Sigmoid colon (tissue), 4 donors: ENCODE measurements around the gene RLN3.

Experiments
- CTCF ChIP-seq, 4 experiments: fragments of 450-650 bp in 3 of 4; fragments of 200-600 bp in 1 of 4; IDR thresholded peaks; one replicate each; pipeline ENCODE4 v1.5.1; 2016 to 2019; ENCODE audit warnings: antibody characterized with exemption in 4 of 4, mild to moderate bottlenecking in 3 of 4, moderate library complexity in 2 of 4
- EP300 ChIP-seq, 4 donors: sonication (generic); formaldehyde crosslinking; IDR thresholded peaks; one replicate each; pipeline ENCODE4 v1.6.1; 2017; ENCODE audit warnings: antibody characterized with exemption in 4 of 4
- POLR2A ChIP-seq, 2 donors: fragments of 450-650 bp; IDR thresholded peaks; one replicate each; pipeline ENCODE4 v1.6.1; 2016; ENCODE audit warnings: antibody characterized with exemption in 2 of 2, mild to moderate bottlenecking in 2 of 2, moderate library complexity in 2 of 2

DNA sequence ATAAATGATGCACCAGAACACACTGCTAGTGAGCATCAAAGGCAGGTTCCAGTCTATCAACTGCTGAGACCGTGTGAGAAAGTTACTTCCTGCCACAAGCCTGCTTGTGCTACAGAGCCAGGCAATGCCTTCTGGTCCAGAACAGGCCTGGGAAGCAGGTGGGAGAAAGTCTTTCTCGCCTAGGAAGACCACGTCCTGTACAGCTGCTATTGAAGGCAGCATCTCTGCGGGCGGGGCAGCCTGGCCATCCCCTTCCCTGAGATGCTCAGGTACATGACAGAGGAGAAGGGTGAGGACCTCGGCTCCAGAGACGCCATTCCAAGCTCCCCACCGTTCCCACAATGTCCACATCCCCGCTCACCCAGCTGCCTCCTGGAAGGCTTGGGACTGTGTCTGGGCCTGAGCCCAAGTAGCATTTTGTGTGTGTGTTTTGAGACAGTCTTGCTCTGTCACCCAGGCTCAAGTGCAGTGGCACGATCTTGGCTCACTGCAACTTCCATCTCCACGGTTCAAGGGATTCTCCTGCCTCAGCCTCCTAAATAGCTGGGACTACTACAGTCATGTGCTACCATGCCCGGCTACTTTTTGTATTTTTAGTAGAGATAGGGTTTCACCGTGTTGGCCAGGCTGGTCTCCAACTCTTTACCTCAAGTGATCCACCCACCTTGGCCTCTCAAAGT lies 25.2 kb upstream of the RLN3 start:
- TF ChIP-seq CTCF (IDR thresholded peaks at IDR 0.05): no peak
- no peak for TF ChIP-seq EP300 (IDR thresholded peaks at IDR 0.05)
- no peak for TF ChIP-seq POLR2A (IDR thresholded peaks at IDR 0.05)
